H1 (cell line): ENCODE results near the gene CFD. TPM values are rescaled to one million over a fixed set of nuclear protein-coding genes. Genes with fewer than 3 reads are reported as not detected.

Source experiments
- CTCF ChIA-PET: fragments of 300-600 bp; sonication (Branson Sonifier 250); formaldehyde crosslinking; loops from one replicate; lab custom pipeline; 2021; ENCODE audit not compliant: partially characterized antibody; lab: Charles Lee
- POLR2A ChIA-PET: fragments of 300-600 bp; sonication (Branson Sonifier 250); formaldehyde crosslinking; loops from one replicate; lab custom pipeline; 2021; ENCODE audit warnings: inconsistent platforms; ENCODE audit not compliant: partially characterized antibody; lab: Charles Lee
- DNase-seq, 2 experiments: peaks; one replicate each; pipeline versions ENCODE4 v3.0.0 to v3.0.0-alpha.2; 2010 to 2022; ENCODE audit warnings: low spot score in 2 of 2, low read depth in 1 of 2, mixed read lengths in 1 of 2
- FAIRE-seq: peaks from 2 replicates; lab custom pipeline; 2011; peaks lifted over from hg19 to GRCh38; lab: Jason Lieb, UNC
- H2AFZ ChIP-seq: 2 replicates; pipeline ENCODE4 v1.8.1; 2012; ENCODE audit warnings: low read length, inconsistent platforms
- H2AK5ac ChIP-seq: 2 replicates; pipeline ENCODE4 v1.6.1; 2013; ENCODE audit warnings: low read depth, low read length
- H2BK120ac ChIP-seq: replicated peaks from 2 replicates; pipeline ENCODE3; 2013; ENCODE audit warnings: low read depth, low read length, inconsistent platforms
- H2BK12ac ChIP-seq: 2 replicates; pipeline ENCODE4 v1.6.1; 2013; ENCODE audit warnings: low read depth, low read length
- H2BK15ac ChIP-seq: 2 replicates; pipeline ENCODE4 v1.6.1; 2013; ENCODE audit warnings: low read length
- H2BK20ac ChIP-seq: 2 replicates; pipeline ENCODE4 v1.6.1; 2013; ENCODE audit warnings: low read length
- H2BK5ac ChIP-seq: 2 replicates; pipeline ENCODE4 v1.6.1; 2013; ENCODE audit warnings: low read depth, low read length
- H3K14ac ChIP-seq: 2 replicates; pipeline ENCODE4 v1.6.1; 2013; ENCODE audit warnings: inconsistent platforms; ENCODE audit not compliant: insufficient read length
- H3K18ac ChIP-seq: 2 replicates; pipeline ENCODE4 v1.6.1; 2013; ENCODE audit warnings: low read length; ENCODE audit errors: extremely low read depth
- H3K23ac ChIP-seq: 2 replicates; pipeline ENCODE4 v1.6.1; 2013; ENCODE audit warnings: inconsistent platforms; ENCODE audit not compliant: insufficient read length
- H3K23me2 ChIP-seq: 2 replicates; pipeline ENCODE4 v1.6.1; 2013; ENCODE audit warnings: low read depth, low read length
- H3K27ac ChIP-seq: 2 replicates; pipeline ENCODE4 v1.6.1; 2011; ENCODE audit warnings: low read depth, low read length, inconsistent platforms
- H3K27me3 ChIP-seq, 4 experiments: replicated peaks in 1 of 4; 1 replicate in 1 of 4; 2 replicates in 3 of 4; pipeline versions ENCODE4 v1.6.1 to v1.8.1; 2011 to 2013; ENCODE audit warnings: low read length in 3 of 4, mild to moderate bottlenecking in 3 of 4, inconsistent platforms in 2 of 4, mixed read lengths in 2 of 4, moderate library complexity in 1 of 4; ENCODE audit not compliant: control insufficient read depth in 3 of 4, insufficient read depth in 3 of 4; ENCODE audit errors: extremely low read depth in 1 of 4
- H3K36me3 ChIP-seq, 4 experiments: 2 replicates each; pipeline versions ENCODE4 v1.6.1 to v1.8.1; 2011 to 2013; ENCODE audit warnings: mild to moderate bottlenecking in 4 of 4, low read length in 3 of 4, moderate library complexity in 2 of 4, control low read depth in 1 of 4, inconsistent platforms in 1 of 4; ENCODE audit not compliant: insufficient read depth in 4 of 4, control insufficient read depth in 2 of 4
- H3K4ac ChIP-seq: replicated peaks from 2 replicates; pipeline ENCODE3; 2013; ENCODE audit warnings: low read length, low read depth, mixed read lengths, inconsistent platforms; ENCODE audit not compliant: insufficient read length
- H3K4me1 ChIP-seq, 4 experiments: replicated peaks in 1 of 4; 1 replicate in 1 of 4; 2 replicates in 3 of 4; pipeline versions ENCODE4 v1.6.1 to v1.8.1; 2011 to 2013; ENCODE audit warnings: low read length in 3 of 4, inconsistent platforms in 2 of 4, mixed read lengths in 1 of 4; ENCODE audit not compliant: insufficient read depth in 4 of 4, control insufficient read depth in 3 of 4
- H3K4me2 ChIP-seq, 2 experiments: 2 replicates each; pipeline versions ENCODE4 v1.6.1 to v1.8.1; 2011 to 2013; ENCODE audit warnings: low read depth in 2 of 2, low read length in 2 of 2, control low read depth in 1 of 2, inconsistent platforms in 1 of 2, mild to moderate bottlenecking in 1 of 2; ENCODE audit not compliant: insufficient read depth in 1 of 2
- H3K4me3 ChIP-seq, 4 experiments: fragments of 200-600, 300-600 bp in 1 of 4; sonication (generic), shearing (Covaris generic), sonication (Bioruptor Twin) in 1 of 4; 2 replicates each; pipeline versions ENCODE4 v1.5.1 to v1.8.1; 2011 to 2016; ENCODE audit warnings: low read length in 4 of 4, low read depth in 3 of 4, control low read depth in 2 of 4, inconsistent platforms in 2 of 4, mild to moderate bottlenecking in 2 of 4, mixed read lengths in 1 of 4, moderate library complexity in 1 of 4; ENCODE audit not compliant: insufficient read depth in 2 of 4; ENCODE audit errors: extremely low read depth in 1 of 4
- H3K56ac ChIP-seq: replicated peaks from 2 replicates; pipeline ENCODE3; 2013; ENCODE audit warnings: low read depth, mild to moderate bottlenecking, mixed read lengths, low read length, inconsistent platforms; ENCODE audit not compliant: insufficient read length
- H3K79me1 ChIP-seq: 2 replicates; pipeline ENCODE4 v1.6.1; 2013; ENCODE audit warnings: low read depth, low read length, control low read depth
- H3K79me2 ChIP-seq, 2 experiments: 2 replicates each; pipeline versions ENCODE4 v1.6.1 to v1.8.1; 2012 to 2013; ENCODE audit warnings: low read length in 2 of 2, mild to moderate bottlenecking in 2 of 2, inconsistent platforms in 1 of 2; ENCODE audit not compliant: insufficient read depth in 2 of 2, control insufficient read depth in 1 of 2
- H3K9ac ChIP-seq, 4 experiments: replicated peaks in 1 of 4; 1 replicate in 1 of 4; 2 replicates in 3 of 4; pipeline versions ENCODE4 v1.6.1 to v1.8.1; 2011 to 2013; ENCODE audit warnings: low read depth in 3 of 4, low read length in 3 of 4, control low read depth in 2 of 4, mild to moderate bottlenecking in 2 of 4, moderate library complexity in 2 of 4, inconsistent platforms in 1 of 4; ENCODE audit errors: extremely low read depth in 1 of 4
- H3K9me3 ChIP-seq, 2 experiments: 2 replicates each; pipeline versions ENCODE4 v1.6.1 to v1.8.1; 2012 to 2013; ENCODE audit warnings: mild to moderate bottlenecking in 2 of 2, moderate library complexity in 2 of 2, control low read depth in 1 of 2, inconsistent platforms in 1 of 2, low read depth in 1 of 2, low read length in 1 of 2, mixed read lengths in 1 of 2; ENCODE audit not compliant: insufficient read depth in 2 of 2
- H4K20me1 ChIP-seq, 2 experiments: replicated peaks in 1 of 2; 2 replicates each; pipeline versions ENCODE3 to v1.8.1; 2011 to 2013; ENCODE audit warnings: inconsistent platforms in 2 of 2, low read length in 2 of 2, mild to moderate bottlenecking in 1 of 2; ENCODE audit not compliant: insufficient read depth in 2 of 2, control insufficient read depth in 1 of 2
- H4K5ac ChIP-seq: 2 replicates; pipeline ENCODE4 v1.6.1; 2013; ENCODE audit warnings: low read length, low read depth, mixed read lengths, inconsistent platforms; ENCODE audit not compliant: insufficient read length
- H4K8ac ChIP-seq: 2 replicates; pipeline ENCODE4 v1.8.0; 2013; ENCODE audit warnings: mild to moderate bottlenecking, moderate library complexity, low read length, inconsistent platforms; ENCODE audit not compliant: insufficient read depth; ENCODE audit errors: extremely low read depth
- H4K91ac ChIP-seq: replicated peaks from 2 replicates; pipeline ENCODE3; 2013; ENCODE audit warnings: low read length, mixed read lengths, inconsistent platforms; ENCODE audit not compliant: insufficient read length
- JUN ChIP-seq: IDR thresholded peaks from 2 replicates; pipeline ENCODE4 v1.6.1; 2011; ENCODE audit warnings: low read depth, mild to moderate bottlenecking, improper control_type of control experiment, low read length
- POLR2AphosphoS5 ChIP-seq: IDR thresholded peaks from 2 replicates; pipeline ENCODE4 v1.6.1; 2011; ENCODE audit warnings: low read depth, low read length
- WGBS, 2 experiments: shearing (Covaris generic) in 1 of 2; methylation state at CpG; one replicate each; pipeline versions ENCODE4 v1.1.6 to v1.1.7; 2013 to 2015; ENCODE audit warnings: low lambda C conversion rate in 2 of 2, mixed read lengths in 2 of 2, inconsistent platforms in 1 of 2, low coverage in 1 of 2, missing lambda C conversion rate in 1 of 2; ENCODE audit not compliant: insufficient replicate concordance in 2 of 2, insufficient coverage in 1 of 2, insufficient read length in 1 of 2; ENCODE audit errors: extremely low coverage in 1 of 2, missing lambda C conversion rate in 1 of 2; 5-methylcytosine and 5-hydroxymethylcytosine counted together
- polyA plus RNA-seq, 7 experiments: library from polyadenylated mRNA; depleted of rRNA in 3 of 7; stranded (reverse) in 5 of 7; unstranded in 2 of 7; fragments of >200 nt in 5 of 7; fragments of 200-250 nt in 2 of 7; gene quantifications; 1 replicate in 5 of 7; 2 replicates in 1 of 7; 4 replicates in 1 of 7; pipeline versions ENCODE4 v1.2.1 to v1.2.3, GENCODE V29; 2011 to 2013; ENCODE audit warnings: missing spikeins in 2 of 7, mixed read lengths in 2 of 7
- total RNA-seq: library from RNA; stranded (reverse); fragmentation: NEBNext Ultra II Directional; extraction: Animal tissue kit (Norgen Biotek cat#: 25700); gene quantifications from 2 replicates; pipeline ENCODE4 v1.2.1, GENCODE V29; 2021

Gene CFD
- total and polyA plus RNA-seq, 2 of the 8 experiments (the other 6 are each of a cell fraction or from before 2014, with no cell fraction given): 1.7 to 2.8 TPM

DNA sequence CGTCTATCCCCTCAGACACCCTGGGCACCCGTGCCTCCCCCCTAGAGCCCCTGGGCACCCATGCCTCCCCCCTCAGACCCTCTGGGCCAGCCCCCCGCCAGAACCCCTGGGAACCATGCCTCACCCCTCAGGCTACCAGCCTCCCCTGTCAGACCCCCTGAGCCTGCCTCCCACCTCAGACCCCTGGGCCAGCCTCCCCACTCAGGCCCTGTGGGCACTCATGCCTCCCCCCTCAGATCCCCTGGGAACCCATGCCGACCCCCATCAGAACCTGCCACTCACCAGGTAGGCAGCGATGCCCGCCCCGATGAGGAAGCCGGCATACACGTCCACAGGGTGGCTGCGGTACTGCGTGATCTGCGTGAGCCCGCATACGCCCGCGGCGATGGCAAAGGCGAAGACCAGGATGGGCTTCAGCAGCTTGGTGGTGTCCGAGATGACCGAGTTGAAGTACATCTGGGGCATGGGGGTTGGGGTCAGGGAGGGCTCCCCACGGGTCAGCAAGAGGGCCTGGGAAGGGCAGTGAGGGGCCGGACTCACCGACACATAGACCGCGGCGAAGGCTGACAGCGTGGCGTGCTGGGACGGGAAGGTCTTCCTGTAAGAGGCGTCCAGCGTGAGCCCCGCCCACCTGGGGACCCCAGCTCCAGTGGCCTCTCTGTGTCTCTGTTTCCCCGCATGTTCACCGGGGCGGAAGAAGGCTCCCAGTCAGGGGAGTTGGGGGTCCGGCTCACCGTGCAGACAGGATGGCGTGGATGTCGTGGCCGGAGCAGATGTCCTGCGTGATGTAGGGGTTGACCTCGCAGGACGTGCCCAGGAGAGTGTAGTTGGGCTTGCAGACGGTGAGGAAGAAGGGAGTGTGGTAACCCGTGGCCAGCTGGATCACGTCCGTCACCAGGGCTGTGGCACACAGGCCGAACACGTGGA lies 45.0 kb upstream of the CFD start:
- Histone ChIP-seq H2BK15ac (no peak overlapping the region), H3K79me2 (peaks cover 0 to 4% of the 10 kb centered on the region in 2 experiments; a peak in 1 of 4 replicates), H4K91ac (no peak overlapping the region), H3K27me3 (no peaks in the 10 kb centered on the region), H4K20me1 (peaks cover 6 to 25% of the 10 kb centered on the region in 2 experiments), H3K23ac (no peak overlapping the region), H3K4me2 (no peak overlapping the region), H2AK5ac (no peak overlapping the region), H2BK12ac (no peak overlapping the region), H3K14ac (no peak overlapping the region), H2BK20ac (no peak overlapping the region), H4K8ac (no peak overlapping the region), H2BK5ac (no peak overlapping the region), H3K9ac (no peak overlapping the region), H3K56ac (no peak overlapping the region), H3K4me1 (no peaks in the 10 kb centered on the region), H3K23me2 (peaks cover 12% of the 10 kb centered on the region; the same call in 1 of the 2 replicates), H2BK120ac (no peak overlapping the region), H3K4me3 (no peak overlapping the region), H4K5ac (no peak overlapping the region), H3K9me3 (no peaks in the 10 kb centered on the region), H3K4ac (no peak overlapping the region), H3K36me3 (peaks cover 18 to 58% (median 28%) of the 10 kb centered on the region in 4 experiments), H3K79me1 (no peaks in the 10 kb centered on the region), H3K18ac (no peak overlapping the region), H3K27ac (no peak overlapping the region), H2AFZ (no peak overlapping the region)
- FAIRE-seq (no peak), DNase-seq (no peak)
- ChIA-PET POLR2A (interaction anchor here (0.6 to 4.0 kb wide), 25 partner anchors 10 to 191 kb away, joined by 3 to 240 read pairs (median 4); partner anchors contain the start of genes CFD and PTBP1), CTCF (interaction anchor here (0.8 to 1.9 kb wide), 4 partner anchors 8 to 44 kb away, joined by 4 to 8 read pairs (median 4); no protein-coding TSS in a partner anchor)
- peak; percentile 54 for TF ChIP-seq POLR2AphosphoS5
- no peak for TF ChIP-seq JUN
- WGBS, 2 experiments: 91% methylated on average over 44 of the region's 49 CpGs; no CpG with 5 or more reads in 1 of the 2 experiments
